ENCODE measurements around the gene ANKS1B.

The ANKS1B gene

GRCh38 chr12:99444859-99445316, 539.8 kb downstream of the ANKS1B start:
- Histone ChIP-seq H3K9me3 (ENCODE audit: low read length) (no peaks in the 10 kb centered on the region), H3K27me3 (ENCODE audit: insufficient read depth, low read length) (no peaks in the 10 kb centered on the region), H3K9me2 (ENCODE audit: low read depth, low read length) (no peaks in the 10 kb centered on the region), H3K4me3 (ENCODE audit: low read depth, low read length, poor library complexity, severe bottlenecking) (no peak overlapping the region), H3K9ac (ENCODE audit: low read length) (no peak overlapping the region), H3K36me3 (ENCODE audit: insufficient read depth, low read length) (no peaks in the 10 kb centered on the region), H3F3A (ENCODE audit: insufficient read depth, low read length) (no peaks in the 10 kb centered on the region), H3K27ac (ENCODE audit: low read depth, low read length, poor library complexity, severe bottlenecking) (no peak overlapping the region), H4K20me1 (ENCODE audit: insufficient read depth, low read length) (no peaks in the 10 kb centered on the region), H3K4me2 (ENCODE audit: low read length) (no peak overlapping the region), H2AFZ (ENCODE audit: low read length) (no peak overlapping the region), H3K79me2 (ENCODE audit: insufficient read depth, low read length) (no peaks in the 10 kb centered on the region), H3K4me1 (ENCODE audit: insufficient read depth, low read length, severe bottlenecking) (no peaks in the 10 kb centered on the region)
- TF ChIP-seq CTCF (IDR thresholded peaks at IDR 0.05; ENCODE audit: low read length) (no peak), EZH2 (IDR thresholded peaks at IDR 0.05; ENCODE audit: borderline replicate concordance, low read length) (no peak)

GRCh38 chr12:99442758-99443157, 542.0 kb downstream of the ANKS1B start:
- Histone ChIP-seq H3K9me2 (ENCODE audit: low read depth, low read length) (no peaks in the 10 kb centered on the region), H3K4me3 (ENCODE audit: low read depth, low read length, poor library complexity, severe bottlenecking) (no peak overlapping the region), H3K79me2 (ENCODE audit: insufficient read depth, low read length) (no peaks in the 10 kb centered on the region), H3K36me3 (ENCODE audit: insufficient read depth, low read length) (no peaks in the 10 kb centered on the region), H3K9ac (ENCODE audit: low read length) (no peak overlapping the region), H3F3A (ENCODE audit: insufficient read depth, low read length) (no peaks in the 10 kb centered on the region), H4K20me1 (ENCODE audit: insufficient read depth, low read length) (no peaks in the 10 kb centered on the region), H3K27me3 (ENCODE audit: insufficient read depth, low read length) (no peaks in the 10 kb centered on the region), H3K9me3 (ENCODE audit: low read length) (no peaks in the 10 kb centered on the region), H2AFZ (ENCODE audit: low read length) (no peak overlapping the region), H3K27ac (ENCODE audit: low read depth, low read length, poor library complexity, severe bottlenecking) (no peak overlapping the region), H3K4me1 (ENCODE audit: insufficient read depth, low read length, severe bottlenecking) (no peaks in the 10 kb centered on the region), H3K4me2 (ENCODE audit: low read length) (no peak overlapping the region)
- TF ChIP-seq CTCF (IDR thresholded peaks at IDR 0.05; ENCODE audit: low read length): no peak

GRCh38 chr12:99439399-99439798, 545.3 kb downstream of the ANKS1B start:
- Histone ChIP-seq H2AFZ (ENCODE audit: low read length) (no peak overlapping the region), H3K27me3 (ENCODE audit: insufficient read depth, low read length) (no peaks in the 10 kb centered on the region), H3K9ac (ENCODE audit: low read length) (no peak overlapping the region), H3K4me1 (ENCODE audit: insufficient read depth, low read length, severe bottlenecking) (no peaks in the 10 kb centered on the region), H3K79me2 (ENCODE audit: insufficient read depth, low read length) (no peaks in the 10 kb centered on the region), H3K9me2 (ENCODE audit: low read depth, low read length) (no peaks in the 10 kb centered on the region), H3K27ac (ENCODE audit: low read depth, low read length, poor library complexity, severe bottlenecking) (no peak overlapping the region), H3F3A (ENCODE audit: insufficient read depth, low read length) (no peaks in the 10 kb centered on the region), H3K4me2 (ENCODE audit: low read length) (no peak overlapping the region), H3K4me3 (ENCODE audit: low read depth, low read length, poor library complexity, severe bottlenecking) (no peak overlapping the region), H3K36me3 (ENCODE audit: insufficient read depth, low read length) (no peaks in the 10 kb centered on the region), H3K9me3 (ENCODE audit: low read length) (no peaks in the 10 kb centered on the region), H4K20me1 (ENCODE audit: insufficient read depth, low read length) (no peaks in the 10 kb centered on the region)
- TF ChIP-seq CTCF (IDR thresholded peaks at IDR 0.05; ENCODE audit: low read length) (no peak), EZH2 (IDR thresholded peaks at IDR 0.05; ENCODE audit: borderline replicate concordance, low read length) (no peak)

All from OCI-LY1 (cell line).